PFSK-1 (cell line): ENCODE data around the gene HNF1B.

Experiments used
- POLR2AphosphoS5 ChIP-seq: IDR thresholded peaks from 2 replicates; pipeline ENCODE4 v1.6.1; 2012; ENCODE audit warnings: low read depth, mild to moderate bottlenecking, control low read depth, low read length, moderate library complexity
- REST ChIP-seq, 2 experiments: IDR thresholded peaks; 2 replicates each; pipeline versions ENCODE4 v1.6.1 to v1.8.0; 2011 to 2012; ENCODE audit warnings: low read depth in 2 of 2, low read length in 2 of 2, control low read depth in 1 of 2, inconsistent platforms in 1 of 2, mild to moderate bottlenecking in 1 of 2, moderate library complexity in 1 of 2; ENCODE audit not compliant: insufficient read depth in 1 of 2
- SIN3A ChIP-seq: IDR thresholded peaks from 2 replicates; pipeline ENCODE4 v1.6.1; 2012; ENCODE audit warnings: mild to moderate bottlenecking, low read length, moderate library complexity, borderline replicate concordance; ENCODE audit not compliant: insufficient read depth
- TAF1 ChIP-seq: IDR thresholded peaks from 2 replicates; pipeline ENCODE4 v1.6.1; 2012; ENCODE audit warnings: low read length, control low read depth, borderline replicate concordance; ENCODE audit not compliant: insufficient read depth

- no peak for TF ChIP-seq POLR2AphosphoS5
- TF ChIP-seq REST (IDR thresholded peaks at IDR 0.05; ENCODE audit: insufficient read depth in 1 of 2, low read depth in 2 of 2, low read length in 2 of 2): no peak
- no peak for TF ChIP-seq SIN3A
- TF ChIP-seq TAF1: no peak
These were observed 83.4 kb downstream of the HNF1B start for GRCh38 chr17:37661400-37662014.
